ENCODE data around the gene ACOX3.

ACOX3 gene

DNA sequence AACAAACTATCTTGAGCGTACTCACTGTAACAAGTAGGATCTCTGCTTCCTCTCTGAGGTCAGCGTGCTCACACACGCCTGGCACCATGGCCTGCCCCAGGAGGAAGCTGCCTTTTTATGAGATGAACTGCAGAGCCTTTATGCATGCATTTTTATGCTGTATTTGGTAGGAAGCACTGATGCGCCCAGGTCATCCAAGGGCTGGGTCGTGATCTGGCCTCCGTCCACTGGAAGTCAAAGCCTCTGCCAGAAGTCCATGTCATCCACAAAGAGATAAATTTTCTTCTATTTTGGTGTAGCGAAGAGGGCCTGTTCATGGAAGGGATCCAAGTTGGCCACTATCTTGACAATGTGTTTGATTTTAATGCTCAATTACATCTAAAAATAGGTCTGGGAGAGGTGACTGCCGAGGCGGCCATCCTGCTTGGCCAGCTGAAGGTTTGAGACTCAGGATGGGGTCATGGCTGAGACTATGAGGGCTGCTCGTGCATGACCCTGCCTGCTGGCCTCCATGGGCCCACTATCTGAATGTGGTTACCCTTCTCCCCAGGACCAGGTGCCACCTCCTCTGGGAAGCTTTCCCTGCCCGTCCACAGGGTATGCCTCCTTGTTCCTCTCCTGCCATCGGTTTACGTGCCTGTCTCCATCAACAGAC is 120.7 kb downstream of the ACOX3 start:
- no peak for DNase-seq (ENCODE audit: low spot score)

DNA sequence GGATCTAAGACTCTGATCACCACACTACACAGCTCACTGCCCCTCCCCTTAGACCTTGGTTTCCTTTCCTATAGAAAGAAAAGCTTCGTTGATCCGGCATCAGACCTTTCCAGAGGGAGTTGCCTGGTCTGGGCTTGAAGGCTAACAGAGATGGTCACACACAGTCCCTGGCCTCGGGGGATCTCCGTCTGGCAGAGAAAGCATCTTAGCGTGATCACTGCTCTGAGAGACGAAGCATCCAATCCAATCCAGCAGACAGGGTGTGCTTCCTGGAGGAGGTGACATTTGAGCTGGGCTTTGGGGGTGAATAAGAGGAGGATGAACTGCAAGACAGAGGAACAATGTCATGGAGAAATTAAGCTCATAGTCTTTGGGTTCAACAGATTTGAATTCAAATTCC is 121.5 kb downstream of the ACOX3 start:
- DNase-seq (ENCODE audit: low spot score): no peak

DNA sequence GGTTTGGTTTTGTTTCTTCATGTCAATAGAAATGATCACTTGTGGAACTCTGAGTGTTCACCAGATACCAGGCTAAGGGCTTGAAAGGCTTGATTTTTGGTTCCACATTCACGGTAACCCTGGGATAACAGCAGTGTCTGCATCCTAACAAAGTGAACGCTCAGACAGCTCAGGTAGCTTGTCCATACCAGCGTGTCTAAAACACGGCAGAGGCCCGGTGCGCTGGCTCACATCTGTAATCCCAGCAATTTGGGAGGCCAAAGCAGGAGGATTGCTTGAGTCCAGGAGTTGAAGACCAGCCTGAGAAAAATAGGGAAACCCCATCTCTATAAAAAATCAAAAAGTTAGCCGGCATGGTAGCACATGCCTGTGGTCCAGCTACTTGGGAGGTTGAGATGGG is 122.0 kb downstream of the ACOX3 start:
- no peak for DNase-seq (ENCODE audit: low spot score)

DNA sequence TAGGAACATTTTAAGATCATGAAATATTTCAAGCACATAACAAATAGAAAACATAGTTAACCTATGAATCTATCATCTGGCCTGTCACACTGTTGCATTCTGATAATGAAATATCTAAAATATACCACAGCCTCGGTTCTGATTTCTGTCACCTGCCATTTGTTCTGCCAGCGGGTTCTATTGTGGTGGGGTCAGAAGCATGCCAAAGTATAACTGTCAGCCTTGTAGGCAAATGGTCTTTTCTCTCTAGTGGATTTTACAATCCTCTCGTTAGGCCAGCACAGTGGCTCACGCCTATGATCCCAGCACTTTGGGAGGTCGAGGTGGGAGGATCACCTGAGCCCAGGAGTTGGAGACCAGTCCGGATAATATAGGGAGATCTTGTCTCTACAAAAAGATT is 123.0 kb downstream of the ACOX3 start:
- DNase-seq (ENCODE audit: low spot score): no peak

DNA sequence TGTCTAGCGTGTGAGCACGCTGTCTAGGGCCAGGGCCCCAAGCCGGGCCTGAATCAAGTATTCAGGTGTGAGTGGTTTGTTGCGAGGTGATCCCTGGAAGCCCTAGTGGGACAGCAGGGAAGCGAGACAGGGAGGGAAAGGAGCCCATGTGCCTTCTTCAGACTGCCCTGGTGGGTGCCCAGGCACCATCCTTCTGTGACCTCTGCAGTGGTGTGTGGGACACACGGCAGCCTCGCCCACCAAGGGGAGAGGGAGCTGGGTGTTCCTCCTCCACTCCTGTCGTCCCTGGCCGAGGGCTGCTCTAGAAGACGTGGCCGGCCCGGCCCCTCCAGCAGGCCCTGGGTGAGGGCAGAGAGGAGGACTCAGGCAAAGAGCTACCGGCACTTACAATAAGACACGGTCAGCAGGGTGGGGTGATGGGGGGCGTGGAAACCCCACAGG is 123.6 kb downstream of the ACOX3 start:
- no peak for DNase-seq (ENCODE audit: low spot score)
